ENCODE data around the gene VSNL1.

VSNL1 gene

GRCh38 chr2:17646081-17646554, 105.6 kb downstream of the VSNL1 start:
- no peak overlapping the region for H3K4me3 ChIP-seq (ENCODE audit: low read depth, low read length)
- CTCF ChIA-PET: interaction anchor here (0.7 to 3.5 kb wide), 27 partner anchors 8 to 1023 kb away, joined by 3 to 43 read pairs (median 4); partner anchors contain the start of genes GEN1 and SMC6
- H3K36me3 ChIP-seq (ENCODE audit: control insufficient read depth in 2 of 2, insufficient read depth in 1 of 2, low read length in 2 of 2): no peaks in the 10 kb centered on the region

More at GRCh38 chr2:17646081-17646554, 105.6 kb downstream of the VSNL1 start:
- POLR2A ChIA-PET: no interaction called here
- TF ChIP-seq ZNF518A (tag by site-specific recombination; conservative IDR thresholded peaks at IDR 0.05; ENCODE audit: low read depth) (peak; percentile 66), ZSCAN30 (tag by site-specific recombination; IDR thresholded peaks at IDR 0.05) (no peak), ZNF660 (tag by site-specific recombination; IDR thresholded peaks at IDR 0.05) (peak; percentile 57; the same call in 1 of the 2 replicates), MYNN (tag by site-specific recombination; IDR thresholded peaks at IDR 0.05; ENCODE audit: borderline replicate concordance) (no peak), ZNF76 (tag by site-specific recombination; IDR thresholded peaks at IDR 0.05; ENCODE audit: borderline replicate concordance, low read depth) (no peak), ZNF2 (tag by site-specific recombination; IDR thresholded peaks at IDR 0.05) (0 out of 2 replicates have a peak, but pooled peaks have one; percentile 50), ZBTB44 (tag by site-specific recombination; IDR thresholded peaks at IDR 0.05) (no peak), ZNF558 (tag by site-specific recombination; IDR thresholded peaks at IDR 0.05) (0 out of 2 replicates have a peak, but pooled peaks have one; percentile 16), ZNF654 (tag by site-specific recombination; IDR thresholded peaks at IDR 0.05; ENCODE audit: low read depth) (peak; percentile 53), ZNF335 (tag by site-specific recombination; conservative IDR thresholded peaks at IDR 0.05) (peak; percentile 37; the same call in 1 of the 2 replicates), ZNF830 (tag by site-specific recombination; IDR thresholded peaks at IDR 0.05; ENCODE audit: low read depth) (no peak), ZEB2 (tag by site-specific recombination; IDR thresholded peaks at IDR 0.05) (peak; percentile 48; the same call in 1 of the 2 replicates), ZNF624 (tag by site-specific recombination; IDR thresholded peaks at IDR 0.05) (no peak), ZBTB17 (tag by site-specific recombination; IDR thresholded peaks at IDR 0.05) (peak; percentile 34; the same call in 1 of the 2 replicates), CTCF (tag by site-specific recombination; IDR thresholded peaks at IDR 0.05) (peak; percentile 29; the same call in 1 of the 2 replicates)
- Histone ChIP-seq H3K9me3 (ENCODE audit: control insufficient read depth, insufficient read depth, low read depth, low read length) (no peaks in the 10 kb centered on the region), H3K27ac (ENCODE audit: extremely low read depth, low read depth, low read length) (no peak overlapping the region), H3K4me1 (ENCODE audit: control insufficient read depth, insufficient read depth, low read length) (peaks cover 5% of the 10 kb centered on the region)

Measured in HEK293 (cell line).